ENCODE measurements around the gene CIRBP. TPM values are rescaled to one million over a fixed set of nuclear protein-coding genes. Genes with fewer than 3 reads are reported as not detected.

CIRBP gene
- total and polyA plus RNA-seq, 9 of the 15 experiments (the other 6 are each of a cell fraction or from before 2014, with no cell fraction given): 20.5 to 327 (median 176) TPM

DNA sequence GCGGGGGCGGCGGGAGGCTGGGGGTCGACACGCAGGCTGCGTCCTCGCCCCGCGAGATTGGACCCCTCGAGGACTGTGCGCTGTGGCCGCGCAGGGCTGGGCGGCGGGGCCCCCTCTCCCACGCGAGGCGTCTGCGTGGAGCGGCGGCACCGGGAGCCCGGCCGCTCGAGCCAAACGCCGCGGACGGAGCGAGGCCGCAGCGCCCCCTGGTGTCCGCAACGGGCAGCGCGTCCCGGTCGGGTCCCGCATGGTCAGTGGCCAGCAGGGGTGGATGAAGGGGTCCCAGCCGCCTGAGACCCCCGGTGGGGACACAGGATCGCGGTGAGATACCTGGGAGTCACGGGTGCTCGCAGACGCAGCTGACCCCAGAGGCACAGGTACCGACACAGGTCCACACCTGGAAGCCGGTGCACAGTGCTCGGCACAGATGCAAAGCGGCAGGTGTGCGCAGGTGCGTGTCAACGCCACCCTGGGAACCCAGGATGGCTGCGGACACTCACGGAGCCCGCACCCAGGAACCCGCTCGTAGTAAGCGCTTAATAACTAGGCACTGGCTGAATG is 2.1 kb upstream of the CIRBP start (continued):
- TF ChIP-seq PCBP2 (IDR thresholded peaks at IDR 0.05; ENCODE audit: low read depth, low read length, poor library complexity, severe bottlenecking) (no peak), KDM2B (CRISPR knock-in tag; IDR thresholded peaks at IDR 0.05) (no peak; the same call in 1 of the 2 replicates), BCL6 (CRISPR knock-in tag; IDR thresholded peaks at IDR 0.05) (no peak), ILF3 (IDR thresholded peaks at IDR 0.05; ENCODE audit: borderline replicate concordance) (peak; percentile 88; the same call in 1 of the 2 replicates), ZNF766 (CRISPR knock-in tag; conservative IDR thresholded peaks at IDR 0.05) (no peak), MIER1 (IDR thresholded peaks at IDR 0.05; ENCODE audit: low read depth) (no peak), ZNF778 (CRISPR knock-in tag; IDR thresholded peaks at IDR 0.05) (no peak), FUS (optimal IDR thresholded peaks at IDR 0.05; ENCODE audit: low read depth, low read length) (peak; percentile 64), POLR2AphosphoS5 (IDR thresholded peaks at IDR 0.05; ENCODE audit: control insufficient read depth, insufficient read depth, low read depth, low read length) (no peak), ERF (CRISPR knock-in tag; IDR thresholded peaks at IDR 0.05) (peak; percentile 26; the same call in 1 of the 2 replicates), PML (IDR thresholded peaks at IDR 0.05; ENCODE audit: low read length) (no peak), NR1H2 (CRISPR knock-in tag; IDR thresholded peaks at IDR 0.05) (no peak), ZNF584 (CRISPR knock-in tag; IDR thresholded peaks at IDR 0.05; ENCODE audit: low read depth) (no peak), ZBTB17 (CRISPR knock-in tag; IDR thresholded peaks at IDR 0.05) (no peak)
- TF ChIP-seq, protein P1, sequence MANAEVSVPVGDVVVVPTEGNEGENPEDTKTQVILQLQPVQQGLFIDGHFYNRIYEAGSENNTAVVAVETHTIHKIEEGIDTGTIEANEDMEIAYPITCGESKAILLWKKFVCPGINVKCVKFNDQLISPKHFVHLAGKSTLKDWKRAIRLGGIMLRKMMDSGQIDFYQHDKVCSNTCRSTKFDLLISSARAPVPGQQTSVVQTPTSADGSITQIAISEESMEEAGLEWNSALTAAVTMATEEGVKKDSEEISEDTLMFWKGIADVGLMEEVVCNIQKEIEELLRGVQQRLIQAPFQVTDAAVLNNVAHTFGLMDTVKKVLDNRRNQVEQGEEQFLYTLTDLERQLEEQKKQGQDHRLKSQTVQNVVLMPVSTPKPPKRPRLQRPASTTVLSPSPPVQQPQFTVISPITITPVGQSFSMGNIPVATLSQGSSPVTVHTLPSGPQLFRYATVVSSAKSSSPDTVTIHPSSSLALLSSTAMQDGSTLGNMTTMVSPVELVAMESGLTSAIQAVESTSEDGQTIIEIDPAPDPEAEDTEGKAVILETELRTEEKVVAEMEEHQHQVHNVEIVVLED (CRISPR knock-in tag; IDR thresholded peaks at IDR 0.05): peak; percentile 63
- TF ChIP-seq, protein P2, sequence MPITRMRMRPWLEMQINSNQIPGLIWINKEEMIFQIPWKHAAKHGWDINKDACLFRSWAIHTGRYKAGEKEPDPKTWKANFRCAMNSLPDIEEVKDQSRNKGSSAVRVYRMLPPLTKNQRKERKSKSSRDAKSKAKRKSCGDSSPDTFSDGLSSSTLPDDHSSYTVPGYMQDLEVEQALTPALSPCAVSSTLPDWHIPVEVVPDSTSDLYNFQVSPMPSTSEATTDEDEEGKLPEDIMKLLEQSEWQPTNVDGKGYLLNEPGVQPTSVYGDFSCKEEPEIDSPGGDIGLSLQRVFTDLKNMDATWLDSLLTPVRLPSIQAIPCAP (CRISPR knock-in tag; IDR thresholded peaks at IDR 0.05; ENCODE audit: borderline replicate concordance): no peak
- TF ChIP-seq, protein P3, sequence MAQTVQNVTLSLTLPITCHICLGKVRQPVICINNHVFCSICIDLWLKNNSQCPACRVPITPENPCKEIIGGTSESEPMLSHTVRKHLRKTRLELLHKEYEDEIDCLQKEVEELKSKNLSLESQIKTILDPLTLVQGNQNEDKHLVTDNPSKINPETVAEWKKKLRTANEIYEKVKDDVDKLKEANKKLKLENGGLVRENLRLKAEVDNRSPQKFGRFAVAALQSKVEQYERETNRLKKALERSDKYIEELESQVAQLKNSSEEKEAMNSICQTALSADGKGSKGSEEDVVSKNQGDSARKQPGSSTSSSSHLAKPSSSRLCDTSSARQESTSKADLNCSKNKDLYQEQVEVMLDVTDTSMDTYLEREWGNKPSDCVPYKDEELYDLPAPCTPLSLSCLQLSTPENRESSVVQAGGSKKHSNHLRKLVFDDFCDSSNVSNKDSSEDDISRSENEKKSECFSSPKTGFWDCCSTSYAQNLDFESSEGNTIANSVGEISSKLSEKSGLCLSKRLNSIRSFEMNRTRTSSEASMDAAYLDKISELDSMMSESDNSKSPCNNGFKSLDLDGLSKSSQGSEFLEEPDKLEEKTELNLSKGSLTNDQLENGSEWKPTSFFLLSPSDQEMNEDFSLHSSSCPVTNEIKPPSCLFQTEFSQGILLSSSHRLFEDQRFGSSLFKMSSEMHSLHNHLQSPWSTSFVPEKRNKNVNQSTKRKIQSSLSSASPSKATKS (CRISPR knock-in tag; IDR thresholded peaks at IDR 0.05): no peak
- TF ChIP-seq, protein P4, sequence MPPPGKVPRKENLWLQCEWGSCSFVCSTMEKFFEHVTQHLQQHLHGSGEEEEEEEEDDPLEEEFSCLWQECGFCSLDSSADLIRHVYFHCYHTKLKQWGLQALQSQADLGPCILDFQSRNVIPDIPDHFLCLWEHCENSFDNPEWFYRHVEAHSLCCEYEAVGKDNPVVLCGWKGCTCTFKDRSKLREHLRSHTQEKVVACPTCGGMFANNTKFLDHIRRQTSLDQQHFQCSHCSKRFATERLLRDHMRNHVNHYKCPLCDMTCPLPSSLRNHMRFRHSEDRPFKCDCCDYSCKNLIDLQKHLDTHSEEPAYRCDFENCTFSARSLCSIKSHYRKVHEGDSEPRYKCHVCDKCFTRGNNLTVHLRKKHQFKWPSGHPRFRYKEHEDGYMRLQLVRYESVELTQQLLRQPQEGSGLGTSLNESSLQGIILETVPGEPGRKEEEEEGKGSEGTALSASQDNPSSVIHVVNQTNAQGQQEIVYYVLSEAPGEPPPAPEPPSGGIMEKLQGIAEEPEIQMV (tag; conservative IDR thresholded peaks at IDR 0.05; ENCODE audit: low read depth): no peak
- TF ChIP-seq, protein P5, sequence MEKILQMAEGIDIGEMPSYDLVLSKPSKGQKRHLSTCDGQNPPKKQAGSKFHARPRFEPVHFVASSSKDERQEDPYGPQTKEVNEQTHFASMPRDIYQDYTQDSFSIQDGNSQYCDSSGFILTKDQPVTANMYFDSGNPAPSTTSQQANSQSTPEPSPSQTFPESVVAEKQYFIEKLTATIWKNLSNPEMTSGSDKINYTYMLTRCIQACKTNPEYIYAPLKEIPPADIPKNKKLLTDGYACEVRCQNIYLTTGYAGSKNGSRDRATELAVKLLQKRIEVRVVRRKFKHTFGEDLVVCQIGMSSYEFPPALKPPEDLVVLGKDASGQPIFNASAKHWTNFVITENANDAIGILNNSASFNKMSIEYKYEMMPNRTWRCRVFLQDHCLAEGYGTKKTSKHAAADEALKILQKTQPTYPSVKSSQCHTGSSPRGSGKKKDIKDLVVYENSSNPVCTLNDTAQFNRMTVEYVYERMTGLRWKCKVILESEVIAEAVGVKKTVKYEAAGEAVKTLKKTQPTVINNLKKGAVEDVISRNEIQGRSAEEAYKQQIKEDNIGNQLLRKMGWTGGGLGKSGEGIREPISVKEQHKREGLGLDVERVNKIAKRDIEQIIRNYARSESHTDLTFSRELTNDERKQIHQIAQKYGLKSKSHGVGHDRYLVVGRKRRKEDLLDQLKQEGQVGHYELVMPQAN (IDR thresholded peaks at IDR 0.05; ENCODE audit: borderline replicate concordance): peak; percentile 55; the same call in 1 of the 2 replicates

All from K562 (cell line).